Activated CD8-positive, alpha-beta memory T cell treated with anti-CD3 and anti-CD28 coated beads for 1 hour (primary cell): ENCODE data around the gene PELO.
"Not testable (repeated sequence)": the region's sequence is repeated elsewhere in the genome, so short reads cannot be mapped to it uniquely, and the experiment has no call there.

ENCODE experiments used
- DNase-seq, 2 donors: peaks; one replicate each; pipeline ENCODE4 v3.0.0-alpha.2; 2020; ENCODE audit warnings: low read depth in 1 of 2; ENCODE audit errors: extremely low read depth in 1 of 2

The PELO gene

GRCh38 chr5:52799983-52800393 lies 12.3 kb downstream of the PELO start:
- peak; percentile 82 to 95 for DNase-seq

DNA sequence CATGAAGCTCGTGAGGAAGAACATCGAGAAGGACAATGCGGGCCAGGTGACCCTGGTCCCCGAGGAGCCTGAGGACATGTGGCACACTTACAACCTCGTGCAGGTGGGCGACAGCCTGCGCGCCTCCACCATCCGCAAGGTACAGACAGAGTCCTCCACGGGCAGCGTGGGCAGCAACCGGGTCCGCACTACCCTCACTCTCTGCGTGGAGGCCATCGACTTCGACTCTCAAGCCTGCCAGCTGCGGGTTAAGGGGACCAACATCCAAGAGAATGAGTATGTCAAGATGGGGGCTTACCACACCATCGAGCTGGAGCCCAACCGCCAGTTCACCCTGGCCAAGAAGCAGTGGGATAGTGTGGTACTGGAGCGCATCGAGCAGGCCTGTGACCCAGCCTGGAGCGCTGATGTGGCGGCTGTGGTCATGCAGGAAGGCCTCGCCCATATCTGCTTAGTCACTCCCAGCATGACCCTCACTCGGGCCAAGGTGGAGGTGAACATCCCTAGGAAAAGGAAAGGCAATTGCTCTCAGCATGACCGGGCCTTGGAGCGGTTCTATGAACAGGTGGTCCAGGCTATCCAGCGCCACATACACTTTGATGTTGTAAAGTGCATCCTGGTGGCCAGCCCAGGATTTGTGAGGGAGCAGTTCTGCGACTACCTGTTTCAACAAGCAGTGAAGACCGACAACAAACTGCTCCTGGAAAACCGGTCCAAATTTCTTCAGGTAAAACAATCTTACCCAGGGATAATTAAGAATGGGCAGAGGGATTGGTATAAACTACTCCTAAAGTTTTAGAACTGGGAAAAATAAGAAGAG lies 12.9 kb downstream of the PELO start:
- DNase-seq: peak in 1 of 2 donors; percentile 7

DNA sequence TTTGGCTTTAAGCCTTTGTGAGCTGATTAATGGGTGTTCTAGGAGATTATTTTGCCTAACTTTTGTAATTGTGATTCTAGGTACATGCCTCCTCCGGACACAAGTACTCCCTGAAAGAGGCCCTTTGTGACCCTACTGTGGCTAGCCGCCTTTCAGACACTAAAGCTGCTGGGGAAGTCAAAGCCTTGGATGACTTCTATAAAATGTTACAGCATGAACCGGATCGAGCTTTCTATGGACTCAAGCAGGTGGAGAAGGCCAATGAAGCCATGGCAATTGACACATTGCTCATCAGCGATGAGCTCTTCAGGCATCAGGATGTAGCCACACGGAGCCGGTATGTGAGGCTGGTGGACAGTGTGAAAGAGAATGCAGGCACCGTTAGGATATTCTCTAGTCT lies 13.6 kb downstream of the PELO start:
- DNase-seq: no peak

- no peak for DNase-seq
Measured at GRCh38 chr5:52802272-52802973, 14.7 kb downstream of the PELO start.

GRCh38 chr5:52802974-52803336 lies 15.2 kb downstream of the PELO start:
- DNase-seq: no peak

GRCh38 chr5:52804387-52804791 lies 16.7 kb downstream of the PELO start:
- DNase-seq: no peak

GRCh38 chr5:52804981-52805380 lies 17.3 kb downstream of the PELO start:
- no peak for DNase-seq

DNA sequence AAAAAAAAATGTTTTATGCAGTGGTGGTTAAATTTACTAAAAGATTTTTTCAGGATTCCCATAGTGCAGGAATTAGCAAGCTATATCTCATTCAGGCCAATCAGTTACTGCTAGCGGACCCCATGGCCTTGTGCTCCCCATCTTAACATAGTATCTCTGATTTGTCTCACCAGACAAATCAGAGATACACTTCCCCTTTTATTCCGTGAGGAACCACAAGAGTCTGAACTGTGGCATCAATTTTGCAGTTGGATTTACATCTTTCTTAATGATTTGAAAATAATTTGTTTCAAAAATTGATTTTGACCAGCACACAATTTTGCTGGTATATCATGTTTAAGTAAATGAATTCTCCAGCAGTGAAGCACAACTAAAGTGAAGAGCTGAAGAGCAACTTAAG lies 17.9 kb downstream of the PELO start:
- DNase-seq: no peak

- DNase-seq: no peak
Measured at GRCh38 chr5:52807037-52807436, 19.3 kb downstream of the PELO start.

DNA sequence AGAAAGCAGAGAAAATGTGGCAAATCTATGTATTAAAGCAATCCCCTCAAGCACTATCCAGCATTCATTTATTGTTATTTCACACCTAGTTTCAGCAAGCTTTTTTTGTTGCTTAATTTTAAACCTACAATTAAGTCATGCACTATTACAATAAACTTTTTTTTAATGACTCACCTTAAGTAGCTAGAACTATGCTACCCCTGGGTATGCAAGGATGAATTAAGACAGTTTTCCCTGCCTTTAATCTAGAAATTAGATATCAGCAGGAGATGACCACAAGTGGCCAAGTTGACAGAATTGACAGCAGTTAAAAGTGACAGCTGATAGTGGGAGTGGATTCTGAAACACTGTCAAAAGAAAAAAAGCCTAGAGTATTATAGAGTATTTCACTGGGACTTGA lies 20.0 kb downstream of the PELO start:
- no peak for DNase-seq

DNA sequence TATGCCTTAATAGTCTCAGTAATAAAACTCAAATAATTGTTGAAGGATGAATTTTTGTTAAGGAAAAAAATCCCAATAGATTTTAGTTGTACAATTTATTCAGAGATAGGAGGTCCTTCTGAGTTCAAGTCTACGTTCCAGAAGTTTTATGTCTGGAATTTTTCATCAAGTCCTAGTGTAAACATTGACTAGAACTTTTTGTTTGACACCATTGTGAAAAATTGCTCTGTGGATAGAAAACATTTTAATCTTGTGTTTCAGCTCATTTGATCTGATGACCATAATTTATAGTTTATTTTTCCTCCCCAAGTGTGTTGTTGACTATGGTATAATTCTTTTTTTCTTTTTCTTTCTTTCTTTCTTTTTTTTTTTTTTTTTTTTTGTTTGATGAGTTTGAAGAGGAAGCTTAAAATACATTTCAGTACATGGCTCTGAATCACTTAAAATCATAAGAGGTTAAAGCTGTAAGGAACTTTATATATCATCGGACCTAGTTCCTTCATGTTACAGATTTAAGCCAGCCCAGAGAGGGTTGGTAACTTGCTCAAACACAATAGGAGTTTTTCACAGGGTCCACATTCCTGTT lies 20.7 kb downstream of the PELO start:
- DNase-seq: no peak

DNA sequence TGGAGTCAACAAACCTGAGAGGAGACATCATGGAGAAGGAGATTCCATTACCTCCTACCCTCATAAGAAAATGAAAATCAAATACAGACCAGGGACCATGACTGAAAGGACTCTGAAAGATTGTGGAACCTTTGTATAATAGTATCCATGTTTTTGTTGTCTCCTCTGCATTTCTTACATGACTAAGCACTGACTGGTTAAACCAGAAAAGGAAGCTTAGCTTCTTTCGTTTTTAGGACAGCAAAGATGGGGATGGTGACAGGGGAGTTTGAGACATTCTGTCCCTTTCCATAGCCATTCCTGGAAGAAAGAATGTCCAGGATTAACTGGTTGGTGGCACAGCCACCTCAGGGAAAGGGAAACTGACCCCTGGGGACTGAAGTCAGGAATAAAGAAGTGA lies 22.2 kb downstream of the PELO start:
- DNase-seq: no peak

- DNase-seq: no peak
Measured at GRCh38 chr5:52810426-52810825, 22.7 kb downstream of the PELO start.

GRCh38 chr5:52811067-52811749 lies 23.5 kb downstream of the PELO start:
- no peak for DNase-seq

DNA sequence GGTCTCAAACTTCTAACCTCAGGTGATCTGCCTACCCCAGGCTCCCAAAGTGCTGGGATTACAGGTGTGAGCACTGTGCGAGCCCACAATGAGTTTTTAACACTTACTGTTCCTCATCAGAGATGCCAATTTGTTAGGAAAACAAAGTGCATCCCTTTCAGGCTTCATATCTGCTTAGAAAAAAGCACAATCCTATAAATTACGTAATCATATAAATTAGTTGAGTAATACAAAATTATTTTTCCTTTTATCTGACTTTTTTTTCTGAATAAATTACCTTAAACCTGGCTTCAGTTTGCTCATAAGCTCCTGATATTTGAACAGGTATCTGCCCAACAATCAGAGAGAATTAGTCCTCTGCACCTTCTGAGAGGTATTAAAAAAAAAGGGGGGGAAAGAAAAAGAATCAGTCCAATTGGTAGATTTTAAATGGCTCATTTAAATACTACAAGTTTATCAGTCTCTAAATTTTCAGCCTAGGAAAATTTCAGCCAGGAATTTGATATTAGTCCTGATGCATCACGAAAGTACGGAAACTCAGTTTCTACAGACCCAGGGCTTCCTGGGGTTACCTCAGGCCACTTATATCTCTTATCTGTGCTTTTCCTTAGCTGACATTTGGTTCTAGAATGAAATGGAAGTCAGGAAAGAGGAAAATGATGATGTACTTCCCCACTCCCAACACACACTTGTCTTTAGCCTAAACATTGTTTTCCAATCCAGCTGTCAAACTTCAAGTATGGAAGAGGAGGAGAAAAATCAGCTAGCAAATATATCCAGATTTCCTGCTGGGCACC lies 26.8 kb downstream of the PELO start:
- DNase-seq: no peak

DNA sequence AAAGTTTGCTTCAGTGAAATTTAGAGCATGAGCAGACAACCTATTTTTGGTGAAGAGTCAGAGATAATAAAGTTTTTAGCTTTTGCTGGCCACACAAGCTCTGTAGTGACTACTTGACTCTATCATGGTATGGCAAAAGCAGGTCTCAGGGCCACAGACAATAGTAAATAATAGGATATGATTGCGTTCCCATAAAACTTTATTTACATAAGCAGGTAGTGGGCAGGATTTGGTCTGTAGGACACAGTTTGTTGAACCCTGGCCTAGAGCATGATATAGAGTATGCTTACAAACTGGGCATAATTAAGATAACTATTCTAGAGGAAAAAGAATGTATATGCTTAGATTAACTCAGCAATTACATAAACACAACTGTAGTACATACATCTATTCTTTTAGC lies 30.1 kb downstream of the PELO start:
- no peak for DNase-seq

DNA sequence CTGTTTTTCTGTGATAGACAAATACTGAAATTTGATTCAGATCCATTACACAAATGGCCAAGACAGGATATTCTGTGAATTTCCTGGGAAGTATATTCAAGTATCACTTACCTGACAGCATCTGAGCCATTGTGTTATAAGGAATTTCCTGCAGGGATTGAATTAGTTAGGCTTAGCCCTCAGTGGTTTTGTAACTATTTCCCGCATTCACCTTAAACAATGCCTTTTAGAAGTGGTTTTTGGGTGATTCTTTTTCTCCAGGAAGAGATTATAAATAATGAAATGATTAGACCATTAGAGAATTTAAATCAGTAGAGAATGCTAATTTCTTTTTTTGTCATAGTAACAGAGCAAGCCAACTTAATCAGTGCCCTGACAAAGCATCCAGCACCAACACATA lies 30.6 kb downstream of the PELO start:
- DNase-seq: no peak

- DNase-seq: not testable (repeated sequence)
Measured at GRCh38 chr5:52818807-52819206, 31.1 kb downstream of the PELO start.

GRCh38 chr5:52821901-52822300 lies 34.2 kb downstream of the PELO start:
- DNase-seq: no peak

GRCh38 chr5:52822437-52822836 lies 34.7 kb downstream of the PELO start:
- no peak for DNase-seq

- no peak for DNase-seq
Measured at GRCh38 chr5:52824827-52825226, 37.1 kb downstream of the PELO start.
